Activated CD4-positive, alpha-beta T cell treated with anti-CD3 and anti-CD28 coated beads for 36 hours (primary cell): Measurements from ENCODE around the gene TTC39C. TPM values are rescaled to one million over a fixed set of nuclear protein-coding genes. Genes with fewer than 3 reads are reported as not detected.
"Not testable (repeated sequence)": the region's sequence is repeated elsewhere in the genome, so short reads cannot be mapped to it uniquely, and the experiment has no call there.

Experiments used
- ATAC-seq: fragments of 200-7000 bp; cut with Tn5 transposase; one replicate; pipeline ENCODE4 v1.10.0; 2021; ENCODE audit warnings: mild to moderate bottlenecking, moderate library complexity
- CTCF ChIA-PET: fragments of 350-600 bp; sonication (Branson Sonifier 250); formaldehyde crosslinking; loops from one replicate; lab custom pipeline; 2021; ENCODE audit warnings: antibody characterized with exemption; lab: Charles Lee
- POLR2A ChIA-PET: fragments of 350-600 bp; sonication (Branson Sonifier 250); formaldehyde crosslinking; loops from one replicate; lab custom pipeline; 2021; ENCODE audit warnings: antibody characterized with exemption, inconsistent platforms; lab: Charles Lee
- DNase-seq: peaks from one replicate; pipeline ENCODE4 v3.0.0-alpha.2; 2020
- H3K27ac Mint-ChIP-seq: one replicate; pipeline ENCODE4 v1.8.0; 2021; ENCODE audit warnings: mixed read lengths
- H3K27me3 Mint-ChIP-seq: one replicate; pipeline ENCODE4 v1.8.0; 2021; ENCODE audit warnings: mixed read lengths
- H3K36me3 Mint-ChIP-seq: one replicate; pipeline ENCODE4 v1.8.0; 2021; ENCODE audit warnings: low read depth, mixed read lengths
- H3K4me1 Mint-ChIP-seq: one replicate; pipeline ENCODE4 v1.8.0; 2021; ENCODE audit warnings: mixed read lengths
- H3K4me3 Mint-ChIP-seq: one replicate; pipeline ENCODE4 v1.8.0; 2021; ENCODE audit warnings: mild to moderate bottlenecking, moderate library complexity, mixed read lengths
- H3K9me3 Mint-ChIP-seq: one replicate; pipeline ENCODE4 v1.8.0; 2021; ENCODE audit warnings: low read depth, mixed read lengths
- intact Hi-C, 2 experiments: fragments of 100-400 bp; cut with DNase I in 1 of 2; cut with micrococcal nuclease in 1 of 2; formaldehyde crosslinking; loops; one replicate each; pipeline versions ENCODE4 v1.14.2 to v1.15.1; 2022 to 2024; cut with DNase I, micrococcal nuclease
- total RNA-seq, 2 experiments: library from RNA; stranded (reverse); gene quantifications; one replicate each; pipeline ENCODE4 v1.2.3, GENCODE V29; 2021

TTC39C gene
- total RNA-seq, 2 experiments from 2014 or later = 22.2 to 28.6 TPM

- H3K36me3 Mint-ChIP-seq = peaks cover 3% of the 10 kb centered on the region
- H3K27me3 Mint-ChIP-seq = peaks cover 10% of the 10 kb centered on the region
- H3K9me3 Mint-ChIP-seq = peaks cover 2% of the 10 kb centered on the region
- H3K4me3 Mint-ChIP-seq = no peak overlapping the region
- no peak for ATAC-seq
- peaks cover 20% of the 10 kb centered on the region for H3K4me1 Mint-ChIP-seq
- intact Hi-C loops = no loop called here
- H3K27ac Mint-ChIP-seq = peak overlapping the region; percentile 9
- ChIA-PET CTCF (no interaction called here), POLR2A (no interaction called here)
- no peak for DNase-seq
These were observed 122.4 kb downstream of the TTC39C start for GRCh38 chr18:24136967-24137373.

GRCh38 chr18:24138409-24138788 is 123.8 kb downstream of the TTC39C start:
- H3K4me3 Mint-ChIP-seq = peak overlapping the region; percentile 81
- ChIA-PET CTCF (interaction anchor here (0.7 to 1.5 kb wide), 5 partner anchors 10 to 363 kb away, joined by 3 to 5 read pairs (median 4); no protein-coding TSS in a partner anchor), POLR2A (interaction anchor here (0.7 to 0.9 kb wide), 2 partner anchors 9 to 310 kb away, joined by 3 read pairs; no protein-coding TSS in a partner anchor)
- H3K4me1 Mint-ChIP-seq = peaks cover 20% of the 10 kb centered on the region
- DNase-seq (no peak), ATAC-seq (peak; percentile 20)
- peaks cover 1% of the 10 kb centered on the region for H3K36me3 Mint-ChIP-seq
- peaks cover 2% of the 10 kb centered on the region for H3K9me3 Mint-ChIP-seq
- H3K27ac Mint-ChIP-seq = peak overlapping the region; percentile 55
- H3K27me3 Mint-ChIP-seq = peaks cover 10% of the 10 kb centered on the region
- intact Hi-C loops = no loop called here

- peak within 1 kb of the TSS; percentile 55 for H3K27ac Mint-ChIP-seq
- H3K27me3 Mint-ChIP-seq = peaks cover 11% of the 10 kb centered on the region
- intact Hi-C loops = no loop called here
- peaks cover under 1% of the 10 kb centered on the region for H3K36me3 Mint-ChIP-seq
- H3K4me3 Mint-ChIP-seq = peak within 1 kb of the TSS; percentile 81
- peaks cover 2% of the 10 kb centered on the region for H3K9me3 Mint-ChIP-seq
- peaks cover 20% of the 10 kb centered on the region for H3K4me1 Mint-ChIP-seq
- peak; percentile 98 for ATAC-seq
- CTCF ChIA-PET = interaction anchor here (0.7 to 1.5 kb wide), 5 partner anchors 10 to 363 kb away, joined by 3 to 5 read pairs (median 4); no protein-coding TSS in a partner anchor
- POLR2A ChIA-PET = interaction anchor here (0.7 to 0.9 kb wide), 2 partner anchors 8 to 311 kb away, joined by 3 read pairs; no protein-coding TSS in a partner anchor
- DNase-seq = peak; percentile 84
These were observed 124.4 kb downstream of the TTC39C start, which contains the start of gene CABYR for GRCh38 chr18:24138789-24139616. CABYR (plus strand) TSS chr18:24139062; CDS start chr18:24143115, 4,053 bp downstream.

- H3K9me3 Mint-ChIP-seq = peaks cover 2% of the 10 kb centered on the region
- no peak overlapping the region for H3K27ac Mint-ChIP-seq
- peaks cover 20% of the 10 kb centered on the region for H3K4me1 Mint-ChIP-seq
- ATAC-seq = no peak
- ChIA-PET POLR2A (no interaction called here), CTCF (interaction anchor here (0.6 to 1.0 kb wide), 2 partner anchors 11 to 28 kb away, joined by 3 read pairs; no protein-coding TSS in a partner anchor)
- H3K4me3 Mint-ChIP-seq = no peak overlapping the region
- no peaks in the 10 kb centered on the region for H3K36me3 Mint-ChIP-seq
- DNase-seq = no peak
- peaks cover 13% of the 10 kb centered on the region for H3K27me3 Mint-ChIP-seq
- intact Hi-C loops = no loop called here
These were observed 126.1 kb downstream of the TTC39C start for GRCh38 chr18:24140697-24141096.

- Mint-ChIP-seq H3K27me3 (peaks cover 13% of the 10 kb centered on the region), H3K9me3 (peaks cover 2% of the 10 kb centered on the region), H3K27ac (no peak overlapping the region), H3K4me1 (peaks cover 13% of the 10 kb centered on the region), H3K36me3 (no peaks in the 10 kb centered on the region), H3K4me3 (no peak overlapping the region)
- DNase-seq (no peak), ATAC-seq (no peak)
- intact Hi-C loops = no loop called here
- ChIA-PET POLR2A (no interaction called here), CTCF (no interaction called here)
These were observed 127.8 kb downstream of the TTC39C start for GRCh38 chr18:24142376-24142775.

GRCh38 chr18:24149591-24149990 is 135.0 kb downstream of the TTC39C start:
- H3K4me1 Mint-ChIP-seq, POLR2A ChIA-PET, H3K4me3 Mint-ChIP-seq, intact Hi-C loops, H3K36me3 Mint-ChIP-seq, H3K27ac Mint-ChIP-seq, H3K9me3 Mint-ChIP-seq, ATAC-seq, H3K27me3 Mint-ChIP-seq, DNase-seq: not testable (repeated sequence)
- CTCF ChIA-PET = interaction anchor here (0.6 kb wide), 1 partner anchor 49 kb away, joined by 4 read pairs; no protein-coding TSS in a partner anchor

GRCh38 chr18:24153397-24153796 is 138.8 kb downstream of the TTC39C start:
- no peaks in the 10 kb centered on the region for H3K36me3 Mint-ChIP-seq
- no peak overlapping the region for H3K4me3 Mint-ChIP-seq
- CTCF ChIA-PET = interaction anchor here (0.6 to 1.1 kb wide), 2 partner anchors 22 to 58 kb away, joined by 3 to 4 read pairs; no protein-coding TSS in a partner anchor
- POLR2A ChIA-PET = no interaction called here
- ATAC-seq = no peak
- H3K9me3 Mint-ChIP-seq = no peaks in the 10 kb centered on the region
- no peaks in the 10 kb centered on the region for H3K4me1 Mint-ChIP-seq
- H3K27ac Mint-ChIP-seq = no peak overlapping the region
- intact Hi-C loops = no loop called here
- no peak for DNase-seq
- H3K27me3 Mint-ChIP-seq = no peaks in the 10 kb centered on the region

- Mint-ChIP-seq H3K36me3 (no peaks in the 10 kb centered on the region), H3K27ac (no peak overlapping the region), H3K4me3 (no peak overlapping the region), H3K9me3 (no peaks in the 10 kb centered on the region), H3K27me3 (no peaks in the 10 kb centered on the region), H3K4me1 (no peaks in the 10 kb centered on the region)
- POLR2A ChIA-PET = interaction anchor here (0.6 kb wide), 1 partner anchor 13 kb away, joined by 4 read pairs; no protein-coding TSS in a partner anchor
- no peak for DNase-seq
- CTCF ChIA-PET = interaction anchor here (0.5 to 1.8 kb wide), 2 partner anchors 19 to 24 kb away, joined by 3 to 5 read pairs; no protein-coding TSS in a partner anchor
- ATAC-seq = no peak
- intact Hi-C loops = no loop called here
These were observed 143.3 kb downstream of the TTC39C start for GRCh38 chr18:24157855-24158254.

GRCh38 chr18:24160086-24160485 is 145.5 kb downstream of the TTC39C start:
- ChIA-PET POLR2A (no interaction called here), CTCF (no interaction called here)
- Mint-ChIP-seq H3K4me3 (no peak overlapping the region), H3K27me3 (no peaks in the 10 kb centered on the region), H3K4me1 (no peaks in the 10 kb centered on the region), H3K9me3 (no peaks in the 10 kb centered on the region), H3K27ac (no peak overlapping the region), H3K36me3 (peaks cover 3% of the 10 kb centered on the region)
- intact Hi-C loops = no loop called here
- no peak for ATAC-seq
- DNase-seq = no peak

- no peaks in the 10 kb centered on the region for H3K9me3 Mint-ChIP-seq
- H3K27me3 Mint-ChIP-seq = no peaks in the 10 kb centered on the region
- H3K36me3 Mint-ChIP-seq = peaks cover 3% of the 10 kb centered on the region
- no peaks in the 10 kb centered on the region for H3K4me1 Mint-ChIP-seq
- CTCF ChIA-PET = no interaction called here
- no peak overlapping the region for H3K27ac Mint-ChIP-seq
- H3K4me3 Mint-ChIP-seq = no peak overlapping the region
- intact Hi-C loops = no loop called here
- no peak for DNase-seq
- ATAC-seq = no peak
- POLR2A ChIA-PET = no interaction called here
These were observed 146.8 kb downstream of the TTC39C start for GRCh38 chr18:24161304-24161703.

- DNase-seq = no peak
- no peak overlapping the region for H3K27ac Mint-ChIP-seq
- no peaks in the 10 kb centered on the region for H3K4me1 Mint-ChIP-seq
- no peaks in the 10 kb centered on the region for H3K27me3 Mint-ChIP-seq
- no peak for ATAC-seq
- no peaks in the 10 kb centered on the region for H3K9me3 Mint-ChIP-seq
- intact Hi-C loops = no loop called here
- ChIA-PET POLR2A (no interaction called here), CTCF (no interaction called here)
- peaks cover 3% of the 10 kb centered on the region for H3K36me3 Mint-ChIP-seq
- no peak overlapping the region for H3K4me3 Mint-ChIP-seq
These were observed 153.9 kb downstream of the TTC39C start for GRCh38 chr18:24168496-24168895.
